ENCODE measurements around the gene RAP1B. TPM values are rescaled to one million over a fixed set of nuclear protein-coding genes. Genes with fewer than 3 reads are reported as not detected.
"Not testable (repeated sequence)": the region's sequence is repeated elsewhere in the genome, so short reads cannot be mapped to it uniquely, and the experiment has no call there.

RAP1B gene
- total RNA-seq, 2 donors from 2014 or later, result 105 to 145 TPM

- no peak for DNase-seq (ENCODE audit: low spot score)
- 73% methylated on average over 4 of the region's 4 CpGs for WGBS
- Histone ChIP-seq H3K36me3 (no peaks in the 10 kb centered on the region), H3K9me3 (no peaks in the 10 kb centered on the region), H3K4me1 (replicated peaks) (no peaks in the 10 kb centered on the region), H3K4me3 (no peak overlapping the region), H3K27ac (no peak overlapping the region), H3K27me3 (replicated peaks; ENCODE audit: insufficient read depth) (no peaks in the 10 kb centered on the region)
- no peak for TF ChIP-seq POLR2AphosphoS5 (IDR thresholded peaks at IDR 0.05)
- TF ChIP-seq, protein P1, sequence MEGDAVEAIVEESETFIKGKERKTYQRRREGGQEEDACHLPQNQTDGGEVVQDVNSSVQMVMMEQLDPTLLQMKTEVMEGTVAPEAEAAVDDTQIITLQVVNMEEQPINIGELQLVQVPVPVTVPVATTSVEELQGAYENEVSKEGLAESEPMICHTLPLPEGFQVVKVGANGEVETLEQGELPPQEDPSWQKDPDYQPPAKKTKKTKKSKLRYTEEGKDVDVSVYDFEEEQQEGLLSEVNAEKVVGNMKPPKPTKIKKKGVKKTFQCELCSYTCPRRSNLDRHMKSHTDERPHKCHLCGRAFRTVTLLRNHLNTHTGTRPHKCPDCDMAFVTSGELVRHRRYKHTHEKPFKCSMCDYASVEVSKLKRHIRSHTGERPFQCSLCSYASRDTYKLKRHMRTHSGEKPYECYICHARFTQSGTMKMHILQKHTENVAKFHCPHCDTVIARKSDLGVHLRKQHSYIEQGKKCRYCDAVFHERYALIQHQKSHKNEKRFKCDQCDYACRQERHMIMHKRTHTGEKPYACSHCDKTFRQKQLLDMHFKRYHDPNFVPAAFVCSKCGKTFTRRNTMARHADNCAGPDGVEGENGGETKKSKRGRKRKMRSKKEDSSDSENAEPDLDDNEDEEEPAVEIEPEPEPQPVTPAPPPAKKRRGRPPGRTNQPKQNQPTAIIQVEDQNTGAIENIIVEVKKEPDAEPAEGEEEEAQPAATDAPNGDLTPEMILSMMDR (IDR thresholded peaks at IDR 0.05), result no peak
- TF ChIP-seq POLR2A (IDR thresholded peaks at IDR 0.05), result no peak
- intact Hi-C loops (cut with DNase I), result no loop called here
Measured at GRCh38 chr12:68671179-68671578, 60.5 kb downstream of the RAP1B start.

DNA sequence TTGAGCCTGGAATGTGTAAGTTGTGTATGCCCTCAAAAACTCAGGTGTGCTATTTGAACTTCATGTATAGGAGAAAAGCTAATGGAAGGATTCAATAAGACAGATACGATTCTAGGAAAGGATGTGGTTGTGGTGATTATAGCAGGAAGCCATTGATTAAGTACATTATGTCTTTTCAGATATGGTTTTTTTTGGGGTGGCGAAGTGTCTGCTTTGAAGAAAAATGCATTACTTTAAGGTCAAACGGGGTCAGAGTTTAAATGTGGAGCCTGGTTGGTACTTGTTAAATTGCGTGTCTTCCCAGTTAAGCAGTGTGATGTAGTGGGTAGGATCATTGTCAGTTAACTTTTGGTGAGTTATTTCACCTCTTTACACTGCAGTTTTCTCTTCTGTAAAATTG, 63.1 kb downstream of the RAP1B start:
- H3K27ac ChIP-seq, result no peak overlapping the region
- H3K4me1 ChIP-seq (replicated peaks), result no peaks in the 10 kb centered on the region
- DNase-seq (ENCODE audit: low spot score), result no peak
- no peaks in the 10 kb centered on the region for H3K36me3 ChIP-seq
- TF ChIP-seq, protein P1 (IDR thresholded peaks at IDR 0.05), result no peak
- TF ChIP-seq POLR2AphosphoS5 (IDR thresholded peaks at IDR 0.05) (no peak), POLR2A (IDR thresholded peaks at IDR 0.05) (no peak)
- intact Hi-C loops (cut with DNase I), result no loop called here
- no peaks in the 10 kb centered on the region for H3K27me3 ChIP-seq (replicated peaks; ENCODE audit: insufficient read depth)
- 83% methylated on average over 4 of the region's 4 CpGs for WGBS
- no peak overlapping the region for H3K4me3 ChIP-seq
- H3K9me3 ChIP-seq, result no peaks in the 10 kb centered on the region

DNA sequence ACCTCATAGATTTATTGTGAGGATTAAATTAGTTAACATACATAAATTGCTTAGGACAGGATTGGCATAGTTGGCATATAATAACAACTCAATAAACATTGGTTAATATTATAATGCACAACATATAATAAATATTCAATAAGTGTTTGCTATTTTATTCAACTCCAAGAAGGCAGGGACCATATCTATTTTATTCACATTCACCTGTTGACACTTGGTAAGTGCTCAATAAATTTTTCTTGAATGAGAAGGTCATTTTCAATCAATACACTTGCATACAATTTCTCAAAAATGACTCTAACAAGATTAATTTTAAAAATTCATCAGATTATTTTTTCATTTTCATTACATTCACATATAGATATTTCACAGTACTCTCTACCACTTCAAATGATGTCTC, 63.7 kb downstream of the RAP1B start:
- intact Hi-C loops (cut with DNase I), result no loop called here
- TF ChIP-seq POLR2AphosphoS5 (IDR thresholded peaks at IDR 0.05) (no peak), POLR2A (IDR thresholded peaks at IDR 0.05) (no peak)
- TF ChIP-seq, protein P1 (IDR thresholded peaks at IDR 0.05), result no peak
- H3K36me3 ChIP-seq, result no peaks in the 10 kb centered on the region
- no peak for DNase-seq (ENCODE audit: low spot score)
- H3K4me1 ChIP-seq (replicated peaks), result no peaks in the 10 kb centered on the region
- H3K4me3 ChIP-seq, result no peak overlapping the region
- H3K27ac ChIP-seq, result no peak overlapping the region
- H3K9me3 ChIP-seq, result no peaks in the 10 kb centered on the region
- H3K27me3 ChIP-seq (replicated peaks; ENCODE audit: insufficient read depth), result no peaks in the 10 kb centered on the region

GRCh38 chr12:68675101-68675842, 64.6 kb downstream of the RAP1B start:
- Histone ChIP-seq H3K9me3 (no peaks in the 10 kb centered on the region), H3K27ac (no peak overlapping the region), H3K4me3 (no peak overlapping the region), H3K4me1 (replicated peaks) (no peaks in the 10 kb centered on the region), H3K27me3 (replicated peaks; ENCODE audit: insufficient read depth) (no peaks in the 10 kb centered on the region), H3K36me3 (no peaks in the 10 kb centered on the region)
- DNase-seq (ENCODE audit: low spot score), result no peak
- intact Hi-C loops (cut with DNase I), result no loop called here
- TF ChIP-seq, protein P1 (IDR thresholded peaks at IDR 0.05), result no peak
- TF ChIP-seq POLR2A (IDR thresholded peaks at IDR 0.05) (no peak), POLR2AphosphoS5 (IDR thresholded peaks at IDR 0.05) (no peak)
- 34% methylated on average over 5 of the region's 5 CpGs for WGBS

DNA sequence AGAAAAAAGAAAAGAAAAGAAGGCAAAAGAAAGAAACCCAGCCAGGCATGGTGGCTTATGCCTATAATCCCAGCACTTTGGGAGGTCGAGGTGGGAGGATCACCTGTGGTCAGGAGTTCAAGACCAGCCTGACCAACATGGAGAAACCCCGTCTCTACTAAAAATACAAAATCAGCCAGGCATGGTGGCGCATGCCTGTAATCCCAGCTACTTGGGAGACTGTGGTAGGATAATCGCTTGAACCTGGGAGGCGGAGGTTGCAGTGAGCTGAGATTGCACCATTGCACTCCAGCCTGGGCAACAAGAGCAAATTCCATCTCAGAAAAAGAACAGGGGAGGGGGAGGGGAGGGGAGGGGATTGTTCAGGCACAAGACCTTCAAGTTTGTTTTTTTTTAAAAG, 66.2 kb downstream of the RAP1B start:
- H3K4me3 ChIP-seq; DNase-seq (ENCODE audit: low spot score); H3K27me3 ChIP-seq (replicated peaks; ENCODE audit: insufficient read depth); H3K36me3 ChIP-seq; H3K4me1 ChIP-seq (replicated peaks); intact Hi-C loops (cut with DNase I); H3K9me3 ChIP-seq; H3K27ac ChIP-seq: not testable (repeated sequence)
- WGBS, result over 99% methylated on average over 5 of the region's 5 CpGs

All from prostate gland (tissue), 2 donors.